IPS-18a (cell line): ENCODE data around the gene ZBED1.
"Not testable (repeated sequence)": the region's sequence is repeated elsewhere in the genome, so short reads cannot be mapped to it uniquely, and the experiment has no call there.

Experiments
- H3K27ac ChIP-seq: one replicate; pipeline ENCODE4 v1.5.1; 2013; ENCODE audit warnings: low read length
- H3K27me3 ChIP-seq: one replicate; pipeline ENCODE4 v1.6.1; 2013; ENCODE audit warnings: mild to moderate bottlenecking, low read length; ENCODE audit not compliant: control insufficient read depth, insufficient read depth
- H3K36me3 ChIP-seq: one replicate; pipeline ENCODE4 v1.6.1; 2013; ENCODE audit warnings: low read depth, low read length; ENCODE audit not compliant: control insufficient read depth
- H3K4me1 ChIP-seq: one replicate; pipeline ENCODE4 v1.6.1; 2013; ENCODE audit warnings: low read depth, low read length; ENCODE audit not compliant: control insufficient read depth
- H3K4me3 ChIP-seq: one replicate; pipeline ENCODE4 v1.5.1; 2013; ENCODE audit warnings: low read length
- H3K9ac ChIP-seq: one replicate; pipeline ENCODE4 v1.6.1; 2013; ENCODE audit warnings: mild to moderate bottlenecking, low read length, moderate library complexity
- H3K9me3 ChIP-seq: one replicate; pipeline ENCODE4 v1.6.1; 2013; ENCODE audit warnings: low read depth, low read length; ENCODE audit not compliant: control insufficient read depth

ZBED1 gene

GRCh38 chrX:2479420-2479780 lies 21.4 kb downstream of the ZBED1 start:
- no peaks in the 10 kb centered on the region for H3K36me3 ChIP-seq
- H3K9ac ChIP-seq: no peak overlapping the region
- no peaks in the 10 kb centered on the region for H3K27me3 ChIP-seq
- peaks cover 4% of the 10 kb centered on the region for H3K4me1 ChIP-seq
- no peak overlapping the region for H3K27ac ChIP-seq
- H3K4me3 ChIP-seq: no peak overlapping the region
- no peaks in the 10 kb centered on the region for H3K9me3 ChIP-seq

- no peaks in the 10 kb centered on the region for H3K36me3 ChIP-seq
- no peak overlapping the region for H3K9ac ChIP-seq
- no peaks in the 10 kb centered on the region for H3K27me3 ChIP-seq
- H3K4me1 ChIP-seq: no peaks in the 10 kb centered on the region
- H3K9me3 ChIP-seq: no peaks in the 10 kb centered on the region
- no peak overlapping the region for H3K27ac ChIP-seq
- H3K4me3 ChIP-seq: no peak overlapping the region
Observed at GRCh38 chrX:2478546-2479419, 22.0 kb downstream of the ZBED1 start.

DNA sequence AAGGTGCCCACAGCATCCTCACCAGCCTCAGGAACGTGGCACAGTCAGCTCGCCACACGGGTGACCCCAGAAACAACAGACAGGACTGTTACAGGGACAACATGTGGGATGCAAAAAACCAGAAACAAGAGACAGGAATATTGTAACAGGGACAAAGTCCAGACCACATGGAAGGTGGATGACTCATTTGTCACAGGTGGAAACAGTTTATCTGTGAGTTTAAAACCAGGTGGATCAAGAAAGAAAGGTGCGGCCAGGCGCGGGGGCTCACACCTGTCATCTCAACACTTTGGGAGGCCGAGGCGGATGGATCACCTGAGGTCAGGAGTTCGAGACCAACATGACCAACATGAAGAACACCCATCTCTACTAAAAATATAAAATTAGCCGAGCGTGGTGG lies 23.5 kb downstream of the ZBED1 start:
- H3K4me3 ChIP-seq, H3K36me3 ChIP-seq, H3K27me3 ChIP-seq, H3K4me1 ChIP-seq, H3K27ac ChIP-seq, H3K9ac ChIP-seq, H3K9me3 ChIP-seq: not testable (repeated sequence)

GRCh38 chrX:2474963-2475726 lies 25.6 kb downstream of the ZBED1 start:
- H3K4me3 ChIP-seq: no peak overlapping the region
- H3K36me3 ChIP-seq: no peaks in the 10 kb centered on the region
- H3K9me3 ChIP-seq: peaks cover 1% of the 10 kb centered on the region
- H3K9ac ChIP-seq: no peak overlapping the region
- no peaks in the 10 kb centered on the region for H3K4me1 ChIP-seq
- H3K27ac ChIP-seq: no peak overlapping the region
- H3K27me3 ChIP-seq: no peaks in the 10 kb centered on the region

- H3K27me3 ChIP-seq: no peaks in the 10 kb centered on the region
- H3K9ac ChIP-seq: no peak overlapping the region
- no peaks in the 10 kb centered on the region for H3K4me1 ChIP-seq
- peaks cover 3% of the 10 kb centered on the region for H3K9me3 ChIP-seq
- H3K27ac ChIP-seq: no peak overlapping the region
- no peaks in the 10 kb centered on the region for H3K36me3 ChIP-seq
- H3K4me3 ChIP-seq: no peak overlapping the region
Observed at GRCh38 chrX:2474280-2474962, 26.4 kb downstream of the ZBED1 start.

- not testable (repeated sequence) for H3K4me3 ChIP-seq, H3K27ac ChIP-seq, H3K9me3 ChIP-seq, H3K36me3 ChIP-seq, H3K27me3 ChIP-seq, H3K4me1 ChIP-seq, H3K9ac ChIP-seq
Observed at GRCh38 chrX:2473064-2473463, 27.7 kb downstream of the ZBED1 start.

DNA sequence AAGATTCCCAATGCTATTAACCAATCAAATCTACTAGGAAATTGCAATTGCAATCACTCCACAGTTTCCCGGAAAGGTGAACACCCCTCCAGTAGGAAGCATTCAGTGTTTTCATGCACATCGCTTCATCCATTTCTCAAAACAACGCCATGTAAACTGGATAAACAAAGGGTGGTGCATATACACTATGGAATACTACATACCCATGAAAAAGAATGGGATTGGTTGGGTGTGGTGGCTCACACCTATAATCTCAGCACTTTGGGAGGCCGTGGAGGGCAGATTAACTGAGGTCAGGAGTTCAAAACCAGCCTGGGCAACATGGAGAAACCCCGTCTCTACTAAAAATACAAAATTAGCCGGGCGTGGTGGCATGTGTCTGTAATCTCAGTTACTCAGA lies 29.1 kb downstream of the ZBED1 start:
- H3K9me3 ChIP-seq: peaks cover 4% of the 10 kb centered on the region
- H3K27me3 ChIP-seq: no peaks in the 10 kb centered on the region
- H3K4me1 ChIP-seq: no peaks in the 10 kb centered on the region
- no peak overlapping the region for H3K27ac ChIP-seq
- H3K9ac ChIP-seq: no peak overlapping the region
- no peak overlapping the region for H3K4me3 ChIP-seq
- H3K36me3 ChIP-seq: no peaks in the 10 kb centered on the region

DNA sequence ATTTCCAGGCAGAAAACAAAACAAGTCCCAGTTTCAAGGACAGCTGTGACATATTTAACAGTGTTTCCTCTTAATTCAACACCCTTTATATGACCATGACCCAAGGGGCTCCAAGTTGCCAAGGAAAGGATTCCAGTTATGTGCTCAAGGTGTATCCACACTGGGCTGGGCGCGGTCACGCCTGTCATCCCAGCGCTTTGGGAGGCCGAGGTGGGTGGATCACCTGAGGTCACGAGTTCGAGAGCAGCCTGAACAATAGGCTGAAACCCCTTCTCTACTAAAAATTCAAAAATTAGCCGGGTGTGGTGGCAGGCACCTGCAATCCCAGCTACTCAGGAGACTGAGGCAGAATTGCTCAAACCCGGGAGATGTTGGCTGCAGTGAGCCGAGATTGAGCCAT lies 29.6 kb downstream of the ZBED1 start:
- not testable (repeated sequence) for H3K27me3 ChIP-seq, H3K4me3 ChIP-seq, H3K4me1 ChIP-seq, H3K27ac ChIP-seq, H3K9ac ChIP-seq, H3K36me3 ChIP-seq, H3K9me3 ChIP-seq

- H3K4me1 ChIP-seq, H3K27me3 ChIP-seq, H3K9ac ChIP-seq, H3K36me3 ChIP-seq, H3K27ac ChIP-seq, H3K4me3 ChIP-seq: not testable (repeated sequence)
- peaks cover 17% of the 10 kb centered on the region for H3K9me3 ChIP-seq
Observed at GRCh38 chrX:2469852-2470251, 30.9 kb downstream of the ZBED1 start.

- H3K4me3 ChIP-seq: no peak overlapping the region
- H3K9ac ChIP-seq: no peak overlapping the region
- no peaks in the 10 kb centered on the region for H3K27me3 ChIP-seq
- H3K9me3 ChIP-seq: peaks cover 20% of the 10 kb centered on the region
- H3K36me3 ChIP-seq: no peaks in the 10 kb centered on the region
- no peaks in the 10 kb centered on the region for H3K4me1 ChIP-seq
- H3K27ac ChIP-seq: no peak overlapping the region
Observed at GRCh38 chrX:2469196-2469685, 31.5 kb downstream of the ZBED1 start.

DNA sequence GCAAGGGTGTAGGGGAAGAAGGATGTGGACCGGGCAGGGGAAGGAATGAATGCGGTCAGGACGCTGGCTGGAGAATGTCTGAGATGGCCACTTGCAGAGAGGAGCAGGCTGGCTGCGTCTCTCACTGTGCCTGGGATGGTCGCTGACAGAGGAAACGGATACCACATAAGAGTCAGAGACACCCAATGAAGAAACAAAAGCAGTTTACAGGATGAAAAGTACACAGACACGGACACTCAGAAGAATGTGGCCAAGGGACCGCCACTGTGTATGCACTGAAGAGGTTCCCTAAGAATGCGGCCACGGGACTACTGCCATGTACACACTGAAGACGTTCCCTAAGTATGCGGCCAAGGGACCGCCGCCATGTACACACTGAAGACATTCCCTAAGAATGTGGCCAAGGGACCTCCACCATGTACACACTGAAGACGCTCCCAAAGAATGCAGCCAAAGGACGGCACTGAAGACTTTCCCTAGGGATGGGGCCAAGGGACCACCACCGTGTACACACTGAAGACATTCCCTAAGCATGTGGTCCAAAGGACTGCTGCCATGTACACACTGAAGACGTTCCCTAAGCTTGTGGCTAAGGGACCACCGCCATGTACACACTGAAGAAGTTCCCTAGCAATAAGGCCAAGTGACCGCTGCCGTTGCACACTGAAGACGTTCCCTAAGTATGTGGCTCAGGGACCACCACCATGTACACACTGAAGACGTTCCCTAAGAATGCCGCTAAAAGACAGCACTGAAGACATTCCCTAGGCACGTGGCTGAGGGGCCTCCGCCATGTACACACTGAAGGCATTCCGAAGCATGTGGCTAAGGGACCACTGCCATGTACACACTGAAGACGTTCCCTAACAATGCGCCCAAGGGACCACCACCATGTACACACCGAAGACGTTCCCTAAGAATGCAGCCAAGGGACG lies 32.2 kb downstream of the ZBED1 start:
- H3K36me3 ChIP-seq: no peaks in the 10 kb centered on the region
- H3K27ac ChIP-seq: no peak overlapping the region
- H3K4me3 ChIP-seq: no peak overlapping the region
- no peaks in the 10 kb centered on the region for H3K27me3 ChIP-seq
- H3K9me3 ChIP-seq: peaks cover 23% of the 10 kb centered on the region
- no peaks in the 10 kb centered on the region for H3K4me1 ChIP-seq
- no peak overlapping the region for H3K9ac ChIP-seq
